Measurements from ENCODE around the gene FAM184B.
"Not testable (repeated sequence)": the region's sequence is repeated elsewhere in the genome, so short reads cannot be mapped to it uniquely, and the experiment has no call there.

FAM184B gene

GRCh38 chr4:17721496-17722355 is 59.7 kb downstream of the FAM184B start:
- no peaks in the 10 kb centered on the region for H3K27me3 Mint-ChIP-seq (ENCODE audit: low read depth)
- H3K4me1 Mint-ChIP-seq (ENCODE audit: low read depth) = no peaks in the 10 kb centered on the region
- H3K27ac Mint-ChIP-seq = no peak overlapping the region
- H3K36me3 Mint-ChIP-seq (ENCODE audit: low read depth) = no peaks in the 10 kb centered on the region
- DNase-seq (ENCODE audit: low spot score) = no peak
- no peaks in the 10 kb centered on the region for H3K9me3 Mint-ChIP-seq
- no peak overlapping the region for H3K4me3 Mint-ChIP-seq

GRCh38 chr4:17719106-17719505 is 62.3 kb downstream of the FAM184B start:
- H3K4me1 Mint-ChIP-seq (ENCODE audit: low read depth) = no peaks in the 10 kb centered on the region
- DNase-seq (ENCODE audit: low spot score) = no peak
- H3K4me3 Mint-ChIP-seq = no peak overlapping the region
- H3K36me3 Mint-ChIP-seq (ENCODE audit: low read depth) = no peaks in the 10 kb centered on the region
- H3K27me3 Mint-ChIP-seq (ENCODE audit: low read depth) = no peaks in the 10 kb centered on the region
- no peak overlapping the region for H3K27ac Mint-ChIP-seq
- no peaks in the 10 kb centered on the region for H3K9me3 Mint-ChIP-seq

GRCh38 chr4:17718471-17718870 is 63.0 kb downstream of the FAM184B start:
- Mint-ChIP-seq H3K27me3 (ENCODE audit: low read depth) (no peaks in the 10 kb centered on the region), H3K4me1 (ENCODE audit: low read depth) (no peaks in the 10 kb centered on the region), H3K36me3 (ENCODE audit: low read depth) (no peaks in the 10 kb centered on the region), H3K4me3 (no peak overlapping the region), H3K9me3 (no peaks in the 10 kb centered on the region), H3K27ac (no peak overlapping the region)
- no peak for DNase-seq (ENCODE audit: low spot score)

- H3K27ac Mint-ChIP-seq = no peak overlapping the region
- no peaks in the 10 kb centered on the region for H3K27me3 Mint-ChIP-seq (ENCODE audit: low read depth)
- no peaks in the 10 kb centered on the region for H3K9me3 Mint-ChIP-seq
- H3K4me3 Mint-ChIP-seq = no peak overlapping the region
- DNase-seq (ENCODE audit: low spot score) = no peak
- no peaks in the 10 kb centered on the region for H3K4me1 Mint-ChIP-seq (ENCODE audit: low read depth)
- no peaks in the 10 kb centered on the region for H3K36me3 Mint-ChIP-seq (ENCODE audit: low read depth)
Observed at GRCh38 chr4:17717301-17717700, 64.1 kb downstream of the FAM184B start.

GRCh38 chr4:17715511-17715910 is 65.9 kb downstream of the FAM184B start:
- no peaks in the 10 kb centered on the region for H3K4me1 Mint-ChIP-seq (ENCODE audit: low read depth)
- no peaks in the 10 kb centered on the region for H3K36me3 Mint-ChIP-seq (ENCODE audit: low read depth)
- no peak overlapping the region for H3K27ac Mint-ChIP-seq
- DNase-seq (ENCODE audit: low spot score) = no peak
- no peak overlapping the region for H3K4me3 Mint-ChIP-seq
- H3K27me3 Mint-ChIP-seq (ENCODE audit: low read depth) = no peaks in the 10 kb centered on the region
- no peaks in the 10 kb centered on the region for H3K9me3 Mint-ChIP-seq

- Mint-ChIP-seq H3K36me3 (ENCODE audit: low read depth) (no peaks in the 10 kb centered on the region), H3K27ac (no peak overlapping the region), H3K4me3 (no peak overlapping the region), H3K4me1 (ENCODE audit: low read depth) (no peaks in the 10 kb centered on the region), H3K9me3 (no peaks in the 10 kb centered on the region), H3K27me3 (ENCODE audit: low read depth) (no peaks in the 10 kb centered on the region)
- DNase-seq (ENCODE audit: low spot score) = no peak
Observed at GRCh38 chr4:17713779-17714178, 67.6 kb downstream of the FAM184B start.

GRCh38 chr4:17712166-17712565 is 69.3 kb downstream of the FAM184B start:
- no peak overlapping the region for H3K27ac Mint-ChIP-seq
- DNase-seq (ENCODE audit: low spot score) = no peak
- no peak overlapping the region for H3K4me3 Mint-ChIP-seq
- H3K36me3 Mint-ChIP-seq (ENCODE audit: low read depth) = no peaks in the 10 kb centered on the region
- H3K4me1 Mint-ChIP-seq (ENCODE audit: low read depth) = no peaks in the 10 kb centered on the region
- H3K9me3 Mint-ChIP-seq = no peaks in the 10 kb centered on the region
- no peaks in the 10 kb centered on the region for H3K27me3 Mint-ChIP-seq (ENCODE audit: low read depth)

- not testable (repeated sequence) for H3K27ac Mint-ChIP-seq; DNase-seq (ENCODE audit: low spot score); H3K9me3 Mint-ChIP-seq; H3K36me3 Mint-ChIP-seq (ENCODE audit: low read depth); H3K27me3 Mint-ChIP-seq (ENCODE audit: low read depth); H3K4me3 Mint-ChIP-seq; H3K4me1 Mint-ChIP-seq (ENCODE audit: low read depth)
Observed at GRCh38 chr4:17711206-17711605, 70.2 kb downstream of the FAM184B start.

- H3K36me3 Mint-ChIP-seq (ENCODE audit: low read depth) = no peaks in the 10 kb centered on the region
- H3K4me3 Mint-ChIP-seq = no peak overlapping the region
- no peaks in the 10 kb centered on the region for H3K4me1 Mint-ChIP-seq (ENCODE audit: low read depth)
- no peak for DNase-seq (ENCODE audit: low spot score)
- H3K27ac Mint-ChIP-seq = no peak overlapping the region
- H3K27me3 Mint-ChIP-seq (ENCODE audit: low read depth) = no peaks in the 10 kb centered on the region
- no peaks in the 10 kb centered on the region for H3K9me3 Mint-ChIP-seq
Observed at GRCh38 chr4:17709763-17710068, 71.7 kb downstream of the FAM184B start.

- H3K27ac Mint-ChIP-seq = no peak overlapping the region
- no peak for DNase-seq (ENCODE audit: low spot score)
- H3K9me3 Mint-ChIP-seq = no peaks in the 10 kb centered on the region
- H3K36me3 Mint-ChIP-seq (ENCODE audit: low read depth) = no peaks in the 10 kb centered on the region
- H3K27me3 Mint-ChIP-seq (ENCODE audit: low read depth) = no peaks in the 10 kb centered on the region
- no peak overlapping the region for H3K4me3 Mint-ChIP-seq
- H3K4me1 Mint-ChIP-seq (ENCODE audit: low read depth) = no peaks in the 10 kb centered on the region
Observed at GRCh38 chr4:17708992-17709762, 72.2 kb downstream of the FAM184B start.

- Mint-ChIP-seq H3K36me3 (ENCODE audit: low read depth) (no peaks in the 10 kb centered on the region), H3K27me3 (ENCODE audit: low read depth) (no peaks in the 10 kb centered on the region), H3K9me3 (no peaks in the 10 kb centered on the region), H3K4me1 (ENCODE audit: low read depth) (no peaks in the 10 kb centered on the region), H3K4me3 (no peak overlapping the region), H3K27ac (no peak overlapping the region)
- no peak for DNase-seq (ENCODE audit: low spot score)
Observed at GRCh38 chr4:17707671-17708070, 73.8 kb downstream of the FAM184B start.

GRCh38 chr4:17705107-17705506 is 76.3 kb downstream of the FAM184B start:
- Mint-ChIP-seq H3K27ac (no peak overlapping the region), H3K36me3 (ENCODE audit: low read depth) (no peaks in the 10 kb centered on the region), H3K4me1 (ENCODE audit: low read depth) (no peaks in the 10 kb centered on the region), H3K4me3 (no peak overlapping the region), H3K9me3 (no peaks in the 10 kb centered on the region), H3K27me3 (ENCODE audit: low read depth) (no peaks in the 10 kb centered on the region)
- DNase-seq (ENCODE audit: low spot score) = no peak

GRCh38 chr4:17704020-17704650 is 77.3 kb downstream of the FAM184B start:
- H3K36me3 Mint-ChIP-seq (ENCODE audit: low read depth) = no peaks in the 10 kb centered on the region
- H3K27ac Mint-ChIP-seq = no peak overlapping the region
- H3K9me3 Mint-ChIP-seq = peaks cover 5% of the 10 kb centered on the region
- H3K4me3 Mint-ChIP-seq = no peak overlapping the region
- H3K27me3 Mint-ChIP-seq (ENCODE audit: low read depth) = peaks cover 1% of the 10 kb centered on the region
- H3K4me1 Mint-ChIP-seq (ENCODE audit: low read depth) = no peaks in the 10 kb centered on the region
- no peak for DNase-seq (ENCODE audit: low spot score)

- H3K36me3 Mint-ChIP-seq (ENCODE audit: low read depth) = no peaks in the 10 kb centered on the region
- peaks cover 7% of the 10 kb centered on the region for H3K9me3 Mint-ChIP-seq
- H3K4me1 Mint-ChIP-seq (ENCODE audit: low read depth) = no peaks in the 10 kb centered on the region
- peaks cover 4% of the 10 kb centered on the region for H3K27me3 Mint-ChIP-seq (ENCODE audit: low read depth)
- H3K27ac Mint-ChIP-seq = no peak overlapping the region
- H3K4me3 Mint-ChIP-seq = no peak overlapping the region
- no peak for DNase-seq (ENCODE audit: low spot score)
Observed at GRCh38 chr4:17702641-17703040, 78.8 kb downstream of the FAM184B start.

All from T-helper 2 cell treated with Interferon-gamma antibody and Interleukin-4, amounts not matched to agents 5 μg/mL and 100 μg/mL, for 36 hours (primary cell).